ENCODE measurements around the gene ULK4. TPM values are rescaled to one million over a fixed set of nuclear protein-coding genes. Genes with fewer than 3 reads are reported as not detected.
"Not testable (repeated sequence)": the region's sequence is repeated elsewhere in the genome, so short reads cannot be mapped to it uniquely, and the experiment has no call there.

The ULK4 gene
- total RNA-seq, 1 donor from 2014 or later = 10.8 TPM

GRCh38 chr3:41430391-41430790, 531.5 kb downstream of the ULK4 start:
- no peak for DNase-seq

- no peak for DNase-seq
These were observed 535.4 kb downstream of the ULK4 start for GRCh38 chr3:41426485-41426884.

- DNase-seq = no peak
These were observed 537.2 kb downstream of the ULK4 start for GRCh38 chr3:41424543-41425300.

GRCh38 chr3:41419809-41420208, 542.1 kb downstream of the ULK4 start:
- no peak for DNase-seq

GRCh38 chr3:41418961-41419691, 542.8 kb downstream of the ULK4 start:
- DNase-seq = no peak

- no peak for DNase-seq
These were observed 544.3 kb downstream of the ULK4 start for GRCh38 chr3:41417574-41417973.

- DNase-seq = no peak
These were observed 550.8 kb downstream of the ULK4 start for GRCh38 chr3:41411065-41411464.

GRCh38 chr3:41405466-41405865, 556.4 kb downstream of the ULK4 start:
- no peak for DNase-seq

- DNase-seq = no peak
These were observed 557.3 kb downstream of the ULK4 start for GRCh38 chr3:41404582-41404981.

- DNase-seq = no peak
These were observed 567.0 kb downstream of the ULK4 start for GRCh38 chr3:41394896-41395295.

GRCh38 chr3:41370765-41371535, 591.0 kb downstream of the ULK4 start:
- not testable (repeated sequence) for DNase-seq

GRCh38 chr3:41370307-41370706, 591.6 kb downstream of the ULK4 start:
- no peak for DNase-seq

- DNase-seq = no peak
These were observed 592.1 kb downstream of the ULK4 start for GRCh38 chr3:41369838-41370237.

- DNase-seq = no peak
These were observed 595.9 kb downstream of the ULK4 start for GRCh38 chr3:41365973-41366372.

GRCh38 chr3:41364736-41365135, 597.2 kb downstream of the ULK4 start:
- no peak for DNase-seq

- DNase-seq = no peak
These were observed 597.9 kb downstream of the ULK4 start for GRCh38 chr3:41363830-41364523.

- no peak for DNase-seq
These were observed 599.0 kb downstream of the ULK4 start for GRCh38 chr3:41362638-41363559.

GRCh38 chr3:41357271-41357670, 604.6 kb downstream of the ULK4 start:
- no peak for DNase-seq

GRCh38 chr3:41356775-41357174, 605.1 kb downstream of the ULK4 start:
- no peak for DNase-seq

GRCh38 chr3:41352510-41352909, 609.4 kb downstream of the ULK4 start:
- DNase-seq = no peak

- DNase-seq = no peak
These were observed 611.5 kb downstream of the ULK4 start for GRCh38 chr3:41350441-41350840.
